Skeletal muscle tissue (tissue), 4 donors: ENCODE measurements around the gene DYRK3. TPM values are rescaled to one million over a fixed set of nuclear protein-coding genes. Genes with fewer than 3 reads are reported as not detected.
"Not testable (repeated sequence)": the region's sequence is repeated elsewhere in the genome, so short reads cannot be mapped to it uniquely, and the experiment has no call there.

Experiments used
- H3K27ac ChIP-seq: one replicate; pipeline ENCODE4 v1.7.0; 2013; ENCODE audit warnings: mild to moderate bottlenecking, low read depth, low read length, inconsistent platforms
- H3K27me3 ChIP-seq, 3 donors: one replicate each; pipeline ENCODE4 v1.7.0; 2013; ENCODE audit warnings: low read length in 3 of 3; ENCODE audit not compliant: control insufficient read depth in 3 of 3, insufficient read depth in 3 of 3
- H3K36me3 ChIP-seq, 3 donors: one replicate each; pipeline ENCODE4 v1.7.0; 2013; ENCODE audit warnings: low read length in 3 of 3; ENCODE audit not compliant: control insufficient read depth in 3 of 3, insufficient read depth in 3 of 3
- H3K4me1 ChIP-seq, 3 donors: one replicate each; pipeline ENCODE4 v1.7.0; 2013; ENCODE audit warnings: low read length in 3 of 3, mild to moderate bottlenecking in 3 of 3; ENCODE audit not compliant: control insufficient read depth in 3 of 3, insufficient read depth in 3 of 3
- H3K4me3 ChIP-seq, 3 donors: one replicate each; pipeline ENCODE4 v1.7.0; 2013; ENCODE audit warnings: low read length in 3 of 3
- H3K9ac ChIP-seq, 3 donors: one replicate each; pipeline ENCODE4 v1.7.0; 2013; ENCODE audit warnings: low read length in 3 of 3, mild to moderate bottlenecking in 3 of 3, moderate library complexity in 2 of 3, low read depth in 1 of 3
- H3K9me3 ChIP-seq, 3 donors: one replicate each; pipeline ENCODE4 v1.7.0; 2013; ENCODE audit warnings: low read length in 3 of 3; ENCODE audit not compliant: control insufficient read depth in 3 of 3
- total RNA-seq: library from RNA; depleted of rRNA; stranded (reverse); fragments of >200 nt; gene quantifications from one replicate; pipeline ENCODE4 v1.2.3, GENCODE V29; 2014
- donor health status: Osteomylitis.

DYRK3 gene
- total RNA-seq, 1 donor from 2014 or later: 13.0 TPM

DNA sequence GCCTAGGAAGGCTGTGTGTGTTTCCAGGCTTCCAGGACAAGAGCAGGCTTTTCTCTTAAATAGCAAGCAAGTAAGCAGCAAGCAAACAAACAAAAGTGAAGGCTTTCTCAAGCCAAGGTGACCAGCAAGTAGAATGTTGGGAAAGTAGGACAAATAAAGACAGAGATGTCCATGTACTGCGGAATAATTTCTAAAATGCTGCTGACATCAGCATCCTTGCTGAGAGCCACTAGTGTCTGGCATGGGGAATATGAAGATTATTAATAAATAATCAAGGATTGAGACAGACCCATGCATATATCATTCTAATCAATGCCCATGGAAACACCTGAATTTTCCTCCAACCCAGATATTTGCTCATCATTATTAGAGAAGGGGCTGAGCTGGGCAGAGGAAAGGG lies 6.4 kb upstream of the DYRK3 start:
- Histone ChIP-seq H3K36me3 (no peaks in the 10 kb centered on the region), H3K27me3 (no peaks in the 10 kb centered on the region), H3K4me3 (no peak overlapping the region), H3K9me3 (no peaks in the 10 kb centered on the region), H3K4me1 (no peaks in the 10 kb centered on the region), H3K27ac (no peak overlapping the region), H3K9ac (no peak overlapping the region)

DNA sequence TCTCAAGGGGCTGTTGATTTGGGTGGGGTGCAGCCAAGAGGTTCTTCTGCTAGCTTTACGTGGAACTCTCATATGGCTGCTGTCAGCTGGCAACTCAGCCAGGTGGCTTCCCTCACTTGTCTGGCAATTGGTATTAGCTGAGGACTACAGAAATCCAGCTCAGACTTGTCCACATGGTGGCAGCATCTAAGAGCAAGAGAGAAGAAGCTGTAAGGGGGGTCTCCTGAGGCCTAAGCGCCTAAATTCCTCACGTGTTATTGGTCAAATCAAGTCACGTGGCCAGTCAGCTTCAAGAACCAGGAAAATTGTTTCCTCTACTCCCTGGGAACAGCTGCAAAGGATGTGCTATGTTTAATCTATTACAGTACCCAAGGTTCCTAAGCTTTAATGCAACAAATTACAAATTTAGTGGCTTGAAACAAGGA lies 4.2 kb upstream of the DYRK3 start:
- Histone ChIP-seq H3K27ac (no peak overlapping the region), H3K27me3 (no peaks in the 10 kb centered on the region), H3K9ac (no peak overlapping the region), H3K36me3 (no peaks in the 10 kb centered on the region), H3K4me3 (no peak overlapping the region), H3K4me1 (peaks cover 9 to 12% (median 9%) of the 10 kb centered on the region in 3 donors), H3K9me3 (no peaks in the 10 kb centered on the region)

DNA sequence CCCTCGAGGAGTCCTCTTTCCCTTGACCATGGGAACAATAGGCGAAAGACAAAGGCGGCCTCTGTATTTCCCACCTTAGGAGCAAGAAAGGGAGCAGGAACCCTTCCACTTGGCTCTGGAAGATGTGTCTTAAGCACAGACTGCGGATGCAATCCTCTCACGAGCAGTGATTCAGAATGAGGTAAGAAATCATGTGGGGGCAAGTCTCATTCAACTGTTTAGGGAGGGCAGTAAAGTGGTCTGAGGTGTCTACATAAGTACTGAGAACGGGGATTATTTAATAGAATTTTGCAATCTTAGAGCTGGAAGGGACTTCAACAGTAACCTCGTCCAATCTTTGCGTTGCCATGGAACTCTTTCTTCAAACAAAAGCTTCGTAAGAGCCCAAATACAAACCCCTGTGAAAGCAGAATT lies 1.6 kb upstream of the DYRK3 start:
- no peaks in the 10 kb centered on the region for H3K9me3 ChIP-seq
- peak overlapping the region; percentile 19 for H3K27ac ChIP-seq
- H3K4me1 ChIP-seq: peaks cover 9 to 13% (median 9%) of the 10 kb centered on the region in 3 donors
- no peak overlapping the region for H3K4me3 ChIP-seq
- no peaks in the 10 kb centered on the region for H3K36me3 ChIP-seq
- no peaks in the 10 kb centered on the region for H3K27me3 ChIP-seq
- no peak overlapping the region for H3K9ac ChIP-seq

DNA sequence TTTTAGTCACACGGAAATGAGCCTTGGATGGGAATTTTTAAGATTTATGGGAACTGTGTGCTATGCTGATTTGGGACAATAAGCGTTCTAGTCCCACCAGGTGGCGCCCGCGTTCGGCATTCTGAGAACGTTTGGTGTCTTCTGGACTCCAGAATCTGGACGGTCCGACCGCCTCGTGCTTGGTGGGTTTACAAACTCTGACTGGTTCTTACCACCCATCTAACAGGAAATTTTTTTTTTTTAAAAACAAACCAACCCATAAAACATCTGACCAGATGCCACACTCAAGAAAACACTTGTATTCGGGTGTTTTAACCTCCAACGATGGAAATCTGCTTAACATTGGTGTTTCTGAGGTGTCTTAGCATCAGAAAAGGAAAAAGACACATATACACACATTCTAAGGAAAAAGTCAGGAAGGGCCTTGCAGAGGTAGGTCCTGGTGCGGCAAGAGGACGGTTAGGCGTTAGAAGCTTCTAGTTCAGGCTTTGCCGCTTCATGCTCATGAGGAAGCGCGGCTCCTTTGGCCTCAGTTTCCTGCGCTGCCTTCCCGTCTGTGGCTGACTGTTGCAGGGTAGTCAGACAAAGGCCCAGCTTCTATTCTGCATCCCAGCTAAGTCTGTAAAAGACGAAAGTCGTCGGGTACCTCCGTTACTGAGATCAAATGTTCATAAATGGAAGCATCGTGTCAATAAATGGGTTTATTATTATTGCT lies 814 bp upstream of the DYRK3 start:
- H3K9me3 ChIP-seq: no peaks in the 10 kb centered on the region
- peak overlapping the region; percentile 72 to 85 (median 79) for H3K4me3 ChIP-seq
- H3K9ac ChIP-seq: peak overlapping the region; percentile 44 to 85 (median 71)
- H3K4me1 ChIP-seq: peaks cover 9 to 13% (median 9%) of the 10 kb centered on the region in 3 donors
- peak overlapping the region; percentile 65 for H3K27ac ChIP-seq
- no peaks in the 10 kb centered on the region for H3K36me3 ChIP-seq
- no peaks in the 10 kb centered on the region for H3K27me3 ChIP-seq

DNA sequence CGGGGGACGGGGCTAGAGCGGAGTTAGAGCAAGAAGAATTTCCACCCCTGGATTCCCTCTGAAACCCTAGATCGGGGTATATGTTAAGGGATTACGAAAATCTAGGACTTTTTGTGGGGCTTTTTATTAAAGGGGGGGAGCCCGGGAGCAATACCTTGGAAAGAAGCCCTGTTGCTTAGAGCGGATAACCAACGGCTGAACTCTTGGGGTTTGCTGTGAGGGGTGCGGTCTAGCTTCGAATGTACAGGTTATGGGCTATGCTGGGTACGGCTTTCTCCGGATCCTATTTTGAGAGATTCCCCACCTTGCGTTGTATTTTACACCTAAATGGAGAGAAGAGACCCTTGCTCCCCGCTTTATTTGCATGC lies 626 bp downstream of the DYRK3 start:
- Histone ChIP-seq H3K9ac (peak overlapping the region; percentile 65 to 85 (median 71)), H3K9me3 (no peaks in the 10 kb centered on the region), H3K4me3 (peak overlapping the region; percentile 75 to 85 (median 79)), H3K36me3 (no peaks in the 10 kb centered on the region), H3K27me3 (no peaks in the 10 kb centered on the region), H3K4me1 (peaks cover 9 to 13% (median 9%) of the 10 kb centered on the region in 3 donors), H3K27ac (peak overlapping the region; percentile 65)

DNA sequence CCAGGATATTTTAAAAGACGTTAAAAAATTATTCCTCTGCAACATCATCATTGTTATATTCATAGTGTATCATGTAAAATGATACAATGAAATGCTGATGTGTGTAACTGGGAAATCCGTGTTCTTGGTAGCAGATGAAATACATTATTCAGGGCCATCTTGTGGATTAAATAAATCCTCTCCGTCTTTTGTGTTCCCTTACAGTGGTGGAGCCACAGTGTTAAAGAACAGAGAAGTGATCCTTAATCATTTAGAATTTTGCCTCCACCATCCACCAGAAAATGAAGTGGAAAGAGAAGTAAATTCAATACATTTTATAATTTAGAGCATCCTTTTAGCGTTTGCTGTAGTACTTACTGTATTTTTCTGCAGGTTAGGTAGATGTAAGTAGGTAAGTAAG lies 1.3 kb downstream of the DYRK3 start:
- Histone ChIP-seq H3K36me3 (no peaks in the 10 kb centered on the region), H3K4me1 (peaks cover 9 to 13% (median 9%) of the 10 kb centered on the region in 3 donors), H3K27ac (no peak overlapping the region), H3K9ac (no peak overlapping the region), H3K4me3 (no peak overlapping the region), H3K9me3 (no peaks in the 10 kb centered on the region), H3K27me3 (no peaks in the 10 kb centered on the region)

DNA sequence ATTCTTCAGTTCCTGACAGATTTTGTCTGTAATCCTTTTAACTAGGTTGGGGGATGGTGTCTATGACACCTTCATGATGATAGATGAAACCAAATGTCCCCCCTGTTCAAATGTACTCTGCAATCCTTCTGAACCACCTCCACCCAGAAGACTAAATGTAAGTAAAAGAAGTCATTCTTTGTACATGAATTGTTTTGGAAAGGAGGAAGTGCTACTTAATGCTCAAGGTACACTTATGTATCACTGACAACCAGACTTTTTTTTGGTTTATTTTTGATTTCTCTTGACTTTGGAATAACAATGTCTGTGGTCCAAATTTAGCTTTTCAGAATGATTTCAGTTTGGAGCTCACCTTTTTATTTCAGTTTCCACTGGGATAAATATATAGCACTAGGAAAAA lies 2.3 kb downstream of the DYRK3 start:
- Histone ChIP-seq H3K9ac (no peak overlapping the region), H3K36me3 (no peaks in the 10 kb centered on the region), H3K27ac (no peak overlapping the region), H3K4me1 (peaks cover 9 to 13% (median 9%) of the 10 kb centered on the region in 3 donors), H3K4me3 (no peak overlapping the region), H3K27me3 (no peaks in the 10 kb centered on the region), H3K9me3 (no peaks in the 10 kb centered on the region)

DNA sequence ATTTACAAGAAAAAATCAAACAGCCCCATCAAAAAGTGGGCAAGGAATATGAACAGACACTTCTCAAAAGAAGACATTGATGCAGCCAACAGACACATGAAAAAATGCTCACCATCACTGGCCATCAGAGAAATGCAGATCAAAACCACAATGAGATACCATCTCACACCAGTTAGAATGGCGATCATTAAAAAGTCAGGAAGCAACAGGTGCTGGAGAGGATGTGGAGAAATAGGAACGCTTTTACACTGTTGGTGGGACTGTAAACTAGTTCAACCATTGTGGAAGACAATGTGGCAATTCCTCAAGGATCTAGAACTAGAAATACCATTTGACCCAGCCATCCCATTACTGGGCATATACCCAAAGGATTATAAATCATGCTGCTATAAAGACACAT lies 6.7 kb downstream of the DYRK3 start:
- not testable (repeated sequence) for H3K27ac ChIP-seq, H3K9ac ChIP-seq, H3K36me3 ChIP-seq, H3K4me1 ChIP-seq, H3K4me3 ChIP-seq, H3K9me3 ChIP-seq, H3K27me3 ChIP-seq

DNA sequence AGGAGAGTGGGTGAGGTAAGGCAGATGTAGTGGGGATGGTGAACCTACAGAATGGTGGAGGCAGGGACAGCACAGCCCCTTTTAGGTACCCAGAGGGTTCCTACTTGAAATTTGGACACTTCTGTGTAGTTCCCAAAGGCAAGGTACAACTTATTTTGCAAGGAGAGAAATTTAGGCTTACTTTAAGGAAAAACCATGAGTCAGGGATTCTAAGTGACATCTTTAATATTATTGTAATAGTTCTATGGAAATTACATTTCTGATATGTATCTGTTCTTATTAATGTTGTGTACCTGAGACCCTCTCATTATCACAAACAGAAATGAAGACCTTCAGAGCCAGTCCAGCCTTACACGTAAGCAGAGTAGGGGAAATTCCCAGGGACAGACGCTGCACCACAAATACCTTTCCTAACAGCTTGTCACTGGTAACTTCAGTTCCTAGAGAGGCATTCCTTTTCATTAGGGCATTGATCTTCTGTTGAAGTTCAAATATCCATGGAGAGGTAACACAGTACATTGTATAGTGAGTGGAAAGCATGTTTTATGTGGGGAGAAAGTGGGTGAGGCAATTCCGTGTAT lies 7.9 kb downstream of the DYRK3 start:
- H3K4me3 ChIP-seq: no peak overlapping the region

DNA sequence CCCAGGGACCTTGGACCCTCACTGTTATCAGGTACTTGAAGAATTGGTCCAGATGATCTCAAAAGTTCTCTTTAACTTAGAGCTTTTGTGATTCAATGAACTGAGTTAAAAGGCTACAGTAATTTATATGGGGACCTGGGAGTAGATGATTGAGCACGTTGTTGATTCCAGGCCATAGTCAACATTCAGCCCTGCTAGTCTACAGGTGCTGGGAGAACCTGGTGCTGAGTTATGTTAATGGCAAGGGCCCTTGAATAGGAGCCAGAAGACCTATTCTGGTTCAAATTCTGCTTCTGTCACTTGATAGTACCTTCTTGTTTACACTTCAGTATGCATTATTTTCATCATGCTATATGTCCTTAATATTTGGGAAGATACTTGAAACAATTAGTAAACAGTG lies 11.2 kb downstream of the DYRK3 start:
- Histone ChIP-seq H3K9me3 (no peaks in the 10 kb centered on the region), H3K27ac (no peak overlapping the region), H3K36me3 (peaks cover 0 to 8% (median 3%) of the 10 kb centered on the region in 3 donors), H3K27me3 (no peaks in the 10 kb centered on the region), H3K4me3 (no peak overlapping the region), H3K4me1 (no peaks in the 10 kb centered on the region), H3K9ac (no peak overlapping the region)

More for the DNA sequence above, 7.9 kb downstream of the DYRK3 start:
- Histone ChIP-seq H3K27ac (no peak overlapping the region), H3K9me3 (no peaks in the 10 kb centered on the region), H3K27me3 (no peaks in the 10 kb centered on the region), H3K9ac (no peak overlapping the region), H3K36me3 (peaks cover 0 to 8% (median 3%) of the 10 kb centered on the region in 3 donors), H3K4me1 (no peaks in the 10 kb centered on the region)
